ENCODE measurements around the gene THAP4.
A peak's percentile ranks its signal among the peaks of the same experiment; 100 is the strongest.

Gene THAP4

GRCh38 chr2:241561832-241562231 is 75.1 kb downstream of the THAP4 start:
- peak; percentile 81 for DNase-seq

GRCh38 chr2:241560883-241561474 is 76.0 kb downstream of the THAP4 start:
- peak; percentile 33 for DNase-seq

GRCh38 chr2:241560162-241560882 is 76.6 kb downstream of the THAP4 start:
- DNase-seq: no peak

GRCh38 chr2:241559323-241560161 is 77.4 kb downstream of the THAP4 start:
- DNase-seq: peak; percentile 25

- DNase-seq: peak; percentile 60
Measured at GRCh38 chr2:241558532-241559322, 78.2 kb downstream of the THAP4 start, which contains the start of gene BOK. Gene BOK (plus strand): TSS chr2:241558745. CDS start chr2:241559484, 739 bp downstream.

- DNase-seq: no peak
Measured at GRCh38 chr2:241556746-241557145, 80.2 kb downstream of the THAP4 start.

GRCh38 chr2:241555711-241556110 is 81.2 kb downstream of the THAP4 start:
- DNase-seq: no peak

GRCh38 chr2:241554610-241555322 is 82.2 kb downstream of the THAP4 start:
- DNase-seq: no peak

- DNase-seq: no peak
Measured at GRCh38 chr2:241553981-241554380, 83.0 kb downstream of the THAP4 start.

GRCh38 chr2:241553512-241553830 is 83.5 kb downstream of the THAP4 start:
- no peak for DNase-seq

GRCh38 chr2:241551998-241552737 is 84.8 kb downstream of the THAP4 start:
- DNase-seq: no peak

- no peak for DNase-seq
Measured at GRCh38 chr2:241551599-241551997, 85.4 kb downstream of the THAP4 start.

GRCh38 chr2:241550616-241551580 is 86.1 kb downstream of the THAP4 start:
- DNase-seq: no peak

- no peak for DNase-seq
Measured at GRCh38 chr2:241548451-241548835, 88.5 kb downstream of the THAP4 start.

- DNase-seq: no peak
Measured at GRCh38 chr2:241547781-241548450, 89.0 kb downstream of the THAP4 start.

GRCh38 chr2:241546771-241547498 is 90.0 kb downstream of the THAP4 start:
- peak; percentile 95 for DNase-seq

- no peak for DNase-seq
Measured at GRCh38 chr2:241545523-241546473, 91.2 kb downstream of the THAP4 start.

- DNase-seq: peak; percentile 61
Measured at GRCh38 chr2:241545106-241545505, 91.9 kb downstream of the THAP4 start.

All from kidney glomerular epithelial cell (primary cell).